Sigmoid colon (tissue), 4 donors: Measurements from ENCODE around the gene SF3A1.

Experiments
- CTCF ChIP-seq, 4 experiments: fragments of 450-650 bp in 3 of 4; fragments of 200-600 bp in 1 of 4; IDR thresholded peaks; one replicate each; pipeline ENCODE4 v1.5.1; 2016 to 2019; ENCODE audit warnings: antibody characterized with exemption in 4 of 4, mild to moderate bottlenecking in 3 of 4, moderate library complexity in 2 of 4
- EP300 ChIP-seq, 4 donors: sonication (generic); formaldehyde crosslinking; IDR thresholded peaks; one replicate each; pipeline ENCODE4 v1.6.1; 2017; ENCODE audit warnings: antibody characterized with exemption in 4 of 4
- POLR2A ChIP-seq, 2 donors: fragments of 450-650 bp; IDR thresholded peaks; one replicate each; pipeline ENCODE4 v1.6.1; 2016; ENCODE audit warnings: antibody characterized with exemption in 2 of 2, mild to moderate bottlenecking in 2 of 2, moderate library complexity in 2 of 2
- POLR2AphosphoS5 ChIP-seq, 4 donors: sonication (generic); formaldehyde crosslinking; IDR thresholded peaks; one replicate each; pipeline ENCODE4 v1.6.1; 2017; ENCODE audit warnings: antibody characterized with exemption in 4 of 4

- no peak for TF ChIP-seq CTCF (IDR thresholded peaks at IDR 0.05)
- no peak for TF ChIP-seq POLR2A (IDR thresholded peaks at IDR 0.05)
- no peak for TF ChIP-seq POLR2AphosphoS5 (IDR thresholded peaks at IDR 0.05)
- TF ChIP-seq EP300 (IDR thresholded peaks at IDR 0.05), result no peak
These were observed 48.6 kb downstream of the SF3A1 start for GRCh38 chr22:30308093-30308492.
